OCI-LY7 (cell line): ENCODE data around the gene CDT1. TPM values are rescaled to one million over a fixed set of nuclear protein-coding genes. Genes with fewer than 3 reads are reported as not detected.
A peak's percentile ranks its signal among the peaks of the same experiment; 100 is the strongest.

Experiments
- BruUV-seq: library from RNA; stranded (reverse); fragments of 400-500 nt; replicated peaks from 2 replicates; lab custom pipeline; 2021; lab: Mats Ljungman, UMichigan
- CTCF ChIA-PET: fragments of 300-600 bp; sonication (Branson Sonifier 250); formaldehyde crosslinking; loops from one replicate; lab custom pipeline; 2022; ENCODE audit warnings: antibody characterized with exemption; ENCODE audit not compliant: unreplicated experiment; lab: Charles Lee
- POLR2A ChIA-PET: fragments of 300-600 bp; sonication (Branson Sonifier 250); formaldehyde crosslinking; loops from one replicate; lab custom pipeline; 2022; ENCODE audit warnings: antibody characterized with exemption; lab: Charles Lee
- DNase-seq: peaks from one replicate; pipeline ENCODE4 v3.0.0-alpha.2; 2015; ENCODE audit warnings: low spot score
- H2AFZ ChIP-seq: fragments of 200-600 bp; sonication (generic), shearing (Covaris generic); 2 replicates; pipeline ENCODE4 v1.6.1; 2014; ENCODE audit warnings: mild to moderate bottlenecking, antibody characterized with exemption, low read length, moderate library complexity
- H3K27ac ChIP-seq: fragments of 200-600 bp; sonication (generic); 2 replicates; pipeline ENCODE4 v1.5.1; 2014; ENCODE audit warnings: mixed run types, low read depth, mild to moderate bottlenecking, moderate library complexity, low read length, inconsistent platforms; ENCODE audit not compliant: poor library complexity, severe bottlenecking
- H3K36me3 ChIP-seq: fragments of 200-600 bp; sonication (generic); 2 replicates; pipeline ENCODE4 v1.6.1; 2014; ENCODE audit warnings: mild to moderate bottlenecking, antibody characterized with exemption, low read length, moderate library complexity, mixed read lengths; ENCODE audit not compliant: insufficient read depth
- H3K4me1 ChIP-seq: fragments of 200-600 bp; sonication (generic); 2 replicates; pipeline ENCODE4 v1.5.1; 2014; ENCODE audit warnings: mild to moderate bottlenecking, low read length; ENCODE audit not compliant: insufficient read depth, poor library complexity, severe bottlenecking
- H3K4me2 ChIP-seq: fragments of 200-600 bp; sonication (generic); 2 replicates; pipeline ENCODE4 v1.6.1; 2014; ENCODE audit warnings: mild to moderate bottlenecking, low read length
- H3K4me3 ChIP-seq: fragments of 200-600 bp; sonication (generic); 2 replicates; pipeline ENCODE4 v1.5.1; 2014; ENCODE audit warnings: mild to moderate bottlenecking, low read depth, low read length; ENCODE audit not compliant: poor library complexity, severe bottlenecking
- H3K79me2 ChIP-seq: fragments of 200-600 bp; sonication (generic); 2 replicates; pipeline ENCODE4 v1.6.1; 2016; ENCODE audit warnings: low read depth, mild to moderate bottlenecking, low read length, moderate library complexity, mixed read lengths; ENCODE audit not compliant: insufficient read depth
- H3K9me2 ChIP-seq: fragments of 200-600 bp; sonication (generic); 2 replicates; pipeline ENCODE4 v1.6.1; 2016; ENCODE audit warnings: mild to moderate bottlenecking, low read length, mixed read lengths; ENCODE audit not compliant: insufficient read depth
- H3K9me3 ChIP-seq: fragments of 200-600 bp; sonication (generic); 2 replicates; pipeline ENCODE4 v1.6.1; 2014; ENCODE audit warnings: mild to moderate bottlenecking, mixed run types, low read length, mixed read lengths
- H4K20me1 ChIP-seq: fragments of 200-600 bp; sonication (generic); 2 replicates; pipeline ENCODE4 v1.6.1; 2014; ENCODE audit warnings: mild to moderate bottlenecking, antibody characterized with exemption, low read length, moderate library complexity, mixed read lengths; ENCODE audit not compliant: insufficient read depth
- CTCF ChIP-seq: fragments of 200-600 bp; sonication (generic); conservative IDR thresholded peaks from 2 replicates; pipeline ENCODE4 v1.5.1; 2014; ENCODE audit warnings: mild to moderate bottlenecking, antibody characterized with exemption, low read length, moderate library complexity, mixed read lengths
- EZH2phosphoT487 ChIP-seq: fragments of 200-600 bp; sonication (generic); IDR thresholded peaks from 2 replicates; pipeline ENCODE4 v1.6.1; 2018; ENCODE audit warnings: low read depth, borderline replicate concordance, mild to moderate bottlenecking, mixed run types, antibody characterized with exemption, low read length, moderate library complexity, mixed read lengths
- intact Hi-C: fragments of 100-400 bp; cut with micrococcal nuclease; formaldehyde crosslinking; loops from one replicate; pipeline ENCODE4 v1.10.0; 2022; ENCODE audit not compliant: unreplicated experiment
- total RNA-seq, 2 experiments: library from RNA; depleted of rRNA in 1 of 2; stranded (reverse); fragments of >200 nt in 1 of 2; shearing (Covaris generic) in 1 of 2; gene quantifications; 2 replicates each; pipeline ENCODE4 v1.2.3, GENCODE V29; 2014 to 2022

The CDT1 gene
- total RNA-seq, 2 experiments from 2014 or later, result 82.7 to 108 TPM

DNA sequence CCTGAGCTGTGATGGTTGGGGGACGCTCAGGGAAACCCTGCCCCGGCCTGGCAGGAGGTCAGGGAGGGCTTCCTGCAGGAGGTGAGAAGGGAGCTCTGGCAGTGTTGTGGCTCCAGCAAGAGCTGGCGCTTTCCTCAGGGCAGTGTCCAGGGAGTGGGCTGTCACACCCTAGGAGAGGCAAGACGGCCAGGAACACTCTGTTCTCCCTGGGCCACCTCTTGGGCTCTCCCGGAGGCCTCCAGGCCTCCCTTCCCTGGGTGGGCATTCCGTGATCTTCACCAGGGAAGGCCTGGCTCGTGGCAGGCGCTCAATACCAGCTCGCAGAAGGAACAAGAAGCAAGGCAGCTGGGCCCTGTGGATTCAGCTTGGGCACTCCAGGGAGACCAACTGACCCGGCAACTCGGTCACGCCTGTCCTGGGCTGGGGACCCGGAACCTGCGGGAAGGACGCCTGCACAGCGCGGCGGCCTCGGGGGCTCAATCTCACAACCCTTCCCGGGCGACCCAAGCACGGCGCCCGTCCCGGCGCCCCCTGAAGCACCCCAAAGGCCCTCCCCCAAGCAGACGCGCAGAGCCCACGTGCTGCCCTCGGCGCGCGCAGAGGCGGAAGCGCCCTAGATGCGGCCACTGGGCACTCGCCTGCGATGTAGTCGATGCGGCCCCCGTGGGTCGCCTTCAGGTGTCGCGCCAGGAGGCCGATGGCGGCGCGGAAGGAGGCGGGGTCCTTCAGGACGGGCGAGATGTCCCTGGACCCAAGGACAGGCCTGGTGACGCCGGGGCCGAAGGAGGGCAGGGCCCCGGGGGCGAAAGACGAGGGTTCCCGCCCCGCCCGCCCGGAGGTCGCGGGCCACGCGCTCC, 7.6 kb downstream of the CDT1 start:
- peaks cover 46% of the 10 kb centered on the region for H3K36me3 ChIP-seq
- peak overlapping the region; percentile 76 for H3K27ac ChIP-seq
- DNase-seq, result peak; percentile 93
- H3K4me1 ChIP-seq, result peaks cover 24% of the 10 kb centered on the region
- TF ChIP-seq CTCF (no peak), EZH2phosphoT487 (no peak)
- H3K9me3 ChIP-seq, result no peaks in the 10 kb centered on the region
- H3K9me2 ChIP-seq, result no peaks in the 10 kb centered on the region
- CTCF ChIA-PET, result interaction anchor here (0.9 to 1.2 kb wide), 2 partner anchors 17 to 356 kb away, joined by 3 read pairs; no protein-coding TSS in a partner anchor
- H4K20me1 ChIP-seq, result no peaks in the 10 kb centered on the region
- intact Hi-C loops, result loop anchor here (10.0 kb wide), 1 partner anchor 284 kb away; the partner anchor contains the start of gene ACSF3
- no peak overlapping the region for H2AFZ ChIP-seq
- H3K79me2 ChIP-seq, result peaks cover 14% of the 10 kb centered on the region; the same call in 1 of the 2 replicates
- BruUV-seq, result no TSS peak
- peak overlapping the region; percentile 74 for H3K4me2 ChIP-seq
- POLR2A ChIA-PET, result interaction anchor here (1.1 to 2.4 kb wide), 5 partner anchors 10 to 382 kb away, joined by 4 to 10 read pairs (median 6); no protein-coding TSS in a partner anchor
- H3K4me3 ChIP-seq, result peak overlapping the region; percentile 75

DNA sequence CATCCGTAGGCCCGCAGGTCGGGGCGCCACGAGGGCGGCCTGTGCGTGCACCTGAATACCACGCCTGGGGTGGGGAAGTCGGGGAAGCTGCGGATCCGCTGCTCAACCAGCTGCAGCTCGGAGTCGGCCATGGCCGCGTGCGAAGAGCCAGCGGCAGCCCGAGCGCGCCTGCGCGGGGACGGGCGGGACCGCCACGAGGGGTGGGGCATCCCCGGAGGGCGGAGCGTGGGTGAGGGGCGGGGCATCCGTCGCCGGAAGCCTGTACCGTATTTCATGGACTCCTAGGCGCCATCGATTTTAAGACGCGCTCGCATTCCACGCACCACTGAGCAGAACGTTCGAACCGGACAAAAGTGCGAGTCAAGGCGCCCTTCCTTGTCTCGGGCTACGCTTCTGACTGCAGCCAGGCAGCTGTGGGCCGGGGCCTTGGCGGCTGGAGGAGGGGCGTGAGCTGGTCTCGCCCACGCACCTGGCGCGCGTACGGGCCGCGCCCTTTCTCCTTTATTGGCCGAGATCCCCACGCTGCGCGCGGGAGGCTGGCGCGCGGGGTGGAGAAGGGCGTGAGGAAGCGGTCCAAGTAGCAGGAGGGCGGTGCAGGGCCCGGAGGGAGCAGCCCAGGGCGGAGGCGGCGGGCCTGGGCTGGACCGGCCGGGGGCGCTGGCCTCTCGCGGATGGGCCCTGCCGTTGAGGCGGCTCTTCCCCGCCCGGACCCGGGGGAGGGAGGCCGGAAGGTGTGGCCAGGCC, 8.4 kb downstream of the CDT1 start, which contains the start of gene APRT:
Gene APRT (minus strand): TSS at position 160 of the 744 bp plus-strand sequence. CDS start 29 bp downstream, at position 131.
- Histone ChIP-seq H3K36me3 (peaks cover 38% of the 10 kb centered on the region), H3K4me3 (peak within 1 kb of the TSS; percentile 75), H3K27ac (peak within 1 kb of the TSS; percentile 76), H3K9me2 (no peaks in the 10 kb centered on the region), H3K4me1 (peaks cover 24% of the 10 kb centered on the region), H3K9me3 (no peaks in the 10 kb centered on the region), H4K20me1 (no peaks in the 10 kb centered on the region), H2AFZ (no peak within 1 kb of the TSS), H3K4me2 (peak within 1 kb of the TSS; percentile 74), H3K79me2 (peaks cover 12% of the 10 kb centered on the region; the same call in 1 of the 2 replicates)
- TF ChIP-seq EZH2phosphoT487 (no peak), CTCF (no peak)
- BruUV-seq, result no TSS peak
- intact Hi-C loops, result loop anchor here (10.0 kb wide), 1 partner anchor 283 kb away; the partner anchor contains the start of gene ACSF3
- ChIA-PET POLR2A (no interaction called here), CTCF (interaction anchor here (0.9 kb wide), 1 partner anchor 18 kb away, joined by 3 read pairs; no protein-coding TSS in a partner anchor)
- DNase-seq, result peak; percentile 93
